GM12878 (cell line): Measurements from ENCODE around the gene P4HA1. TPM values are rescaled to one million over a fixed set of nuclear protein-coding genes. Genes with fewer than 3 reads are reported as not detected.

Experiments used
- ATAC-seq: fragments of 200-7000 bp; cut with Tn5 transposase; 3 replicates; pipeline ENCODE4 v1.9.1; 2020; ENCODE audit warnings: mild to moderate bottlenecking, moderate library complexity
- BruUV-seq: library from RNA; stranded (reverse); fragments of 400-500 nt; replicated peaks from 2 replicates; lab custom pipeline; 2021; lab: Mats Ljungman, UMichigan
- CTCF ChIA-PET: fragments of 300-600 bp; sonication (Branson Sonifier 250); formaldehyde crosslinking; extraction: SDS; loops from one replicate; lab custom pipeline; 2021; ENCODE audit warnings: inconsistent platforms; lab: Yijun Ruan, JAX
- POLR2A ChIA-PET: fragments of 350-600 bp; formaldehyde crosslinking; extraction: SDS; loops from one replicate; lab custom pipeline; 2021; ENCODE audit warnings: inconsistent platforms; lab: Charles Lee
- RAD21 ChIA-PET: fragments of 300-600 bp; sonication (Branson Sonifier 250); formaldehyde crosslinking; loops from one replicate; lab custom pipeline; 2023; ENCODE audit warnings: antibody characterized with exemption; ENCODE audit not compliant: unreplicated experiment; lab: Charles Lee
- SMC1A ChIA-PET: fragments of 300-600 bp; sonication (Branson Sonifier 250); formaldehyde crosslinking; loops from one replicate; lab custom pipeline; 2023; ENCODE audit not compliant: unreplicated experiment, uncharacterized antibody; lab: Charles Lee
- DNase-seq: peaks from one replicate; pipeline ENCODE4 v3.0.0-alpha.2; 2011; ENCODE audit warnings: low read depth, low spot score
- FAIRE-seq: peaks from 3 replicates; lab custom pipeline; 2011; peaks lifted over from hg19 to GRCh38; lab: Jason Lieb, UNC
- H2AFZ ChIP-seq: 2 replicates; pipeline ENCODE4 v1.6.0; 2011; ENCODE audit warnings: low read depth, low read length, control low read depth; ENCODE audit not compliant: control insufficient read depth
- H3K27ac ChIP-seq: 2 replicates; pipeline ENCODE4 v1.5.1; 2011; ENCODE audit warnings: control low read depth; ENCODE audit not compliant: control insufficient read depth, insufficient read depth
- H3K27me3 ChIP-seq, 2 experiments: replicated peaks in 1 of 2; 2 replicates each; pipeline versions ENCODE4 v1.6.0 to v1.6.1; 2011; ENCODE audit warnings: low read length in 1 of 2; ENCODE audit not compliant: control insufficient read depth in 2 of 2, insufficient read depth in 2 of 2
- H3K36me3 ChIP-seq, 2 experiments: 2 replicates each; pipeline ENCODE4 v1.5.1; 2011; ENCODE audit warnings: low read length in 1 of 2; ENCODE audit not compliant: control insufficient read depth in 2 of 2, insufficient read depth in 2 of 2
- H3K4me1 ChIP-seq: 2 replicates; pipeline ENCODE4 v1.6.1; 2011; ENCODE audit warnings: mild to moderate bottlenecking, low read length, moderate library complexity, mixed read lengths; ENCODE audit not compliant: control insufficient read depth, insufficient read depth
- H3K4me2 ChIP-seq: 2 replicates; pipeline ENCODE4 v1.6.0; 2011; ENCODE audit warnings: control low read depth; ENCODE audit not compliant: control insufficient read depth, insufficient read depth
- H3K4me3 ChIP-seq: fragments of 200-600 bp; sonication (generic); 2 replicates; pipeline ENCODE4 v1.5.1; 2016
- H3K79me2 ChIP-seq: 2 replicates; pipeline ENCODE4 v1.6.0; 2011; ENCODE audit warnings: low read length; ENCODE audit not compliant: control insufficient read depth, insufficient read depth
- H3K9ac ChIP-seq: 2 replicates; pipeline ENCODE4 v1.8.0; 2011; ENCODE audit warnings: low read length, control low read depth, mixed read lengths; ENCODE audit not compliant: control insufficient read depth, insufficient read depth
- H3K9me3 ChIP-seq: replicated peaks from 3 replicates; pipeline ENCODE4 v1.5.1; 2011; ENCODE audit warnings: mild to moderate bottlenecking, low read length; ENCODE audit not compliant: control insufficient read depth, insufficient read depth
- H4K20me1 ChIP-seq: 2 replicates; pipeline ENCODE4 v1.6.0; 2011; ENCODE audit not compliant: control insufficient read depth, insufficient read depth
- ASH2L ChIP-seq: fragments of 300-600, 200-600 bp; sonication (generic); IDR thresholded peaks from 2 replicates; pipeline ENCODE4 v1.6.1; 2017; ENCODE audit warnings: low read depth, mild to moderate bottlenecking, borderline replicate concordance
- IRF3 ChIP-seq: fragments of 450-650 bp; IDR thresholded peaks from 2 replicates; pipeline ENCODE4 v1.6.1; 2014; ENCODE audit warnings: mild to moderate bottlenecking
- IRF4 ChIP-seq: IDR thresholded peaks from 2 replicates; pipeline ENCODE4 v1.6.1; 2011; ENCODE audit warnings: low read depth, low read length
- LARP7 ChIP-seq: fragments of 450-650 bp; IDR thresholded peaks from 2 replicates; pipeline ENCODE4 v1.6.1; 2017; ENCODE audit warnings: mild to moderate bottlenecking
- WGBS: methylation state at CpG from one replicate; pipeline ENCODE4 v1.1.6; 2016; ENCODE audit warnings: low lambda C conversion rate; ENCODE audit not compliant: insufficient replicate concordance, insufficient coverage; ENCODE audit errors: missing lambda C conversion rate; 5-methylcytosine and 5-hydroxymethylcytosine counted together
- in situ Hi-C: fragments of 300-500 bp; cut with MboI; formaldehyde crosslinking; loops from 9 replicates; pipeline ENCODE4 v1.14.3; 2018; ENCODE audit warnings: mixed read lengths
- intact Hi-C: fragments of 100-400 bp; cut with micrococcal nuclease; formaldehyde crosslinking; loops from one replicate; pipeline ENCODE4 v1.14.2; 2022; ENCODE audit not compliant: unreplicated experiment
- polyA plus RNA-seq, 11 experiments: library from polyadenylated mRNA; depleted of rRNA in 4 of 11; unstranded in 6 of 11; stranded (reverse) in 5 of 11; fragments of >200 nt; fragmentation: Nextera tagmentation in 4 of 11; fragmentation: Illumina TruSeq in 1 of 11; extraction: Ambion mirVana in 4 of 11; extraction: Trizol in 1 of 11; gene quantifications; 1 replicate in 1 of 11; 2 replicates in 10 of 11; pipeline versions ENCODE4 v1.2.1 to v1.2.3, GENCODE V29; 2011 to 2016; ENCODE audit warnings: inconsistent platforms in 2 of 11, missing spikeins in 2 of 11, low read depth in 1 of 11
- total RNA-seq, 4 experiments: library from RNA; depleted of rRNA in 3 of 4; stranded (reverse); fragments of >200 nt in 3 of 4; fragmentation: Illumina TruSeq in 1 of 4; extraction: Trizol in 1 of 4; gene quantifications; 2 replicates each; pipeline versions ENCODE4 v1.2.1 to v1.2.3, GENCODE V29; 2013 to 2021

Gene P4HA1
- total and polyA plus RNA-seq, 10 of the 15 experiments (the other 5 are each of a cell fraction or from before 2014, with no cell fraction given): 15.0 to 160 (median 24.1) TPM

GRCh38 chr10:73053275-73053674 is 43.4 kb downstream of the P4HA1 start:
- CTCF ChIA-PET: interaction anchor here (0.6 to 1.2 kb wide), 6 partner anchors 11 to 215 kb away, joined by 3 to 8 read pairs (median 4); partner anchors contain the start of gene NUDT13
- no peaks in the 10 kb centered on the region for H4K20me1 ChIP-seq
- intact Hi-C loops: no loop called here
- no peak overlapping the region for H3K9ac ChIP-seq
- TF ChIP-seq ASH2L (no peak), IRF4 (no peak), IRF3 (no peak), LARP7 (no peak)
- TF ChIP-seq, all 136 proteins: peak for 0
- no peaks in the 10 kb centered on the region; the same call in 1 of the 2 replicates for H3K79me2 ChIP-seq
- no peaks in the 10 kb centered on the region for H3K9me3 ChIP-seq
- no peak for ATAC-seq
- H3K27ac ChIP-seq: no peak overlapping the region
- no peaks in the 10 kb centered on the region for H3K27me3 ChIP-seq
- SMC1A ChIA-PET: interaction anchor here (0.5 to 2.0 kb wide), 8 partner anchors 9 to 220 kb away, joined by 3 to 9 read pairs (median 3); no protein-coding TSS in a partner anchor
- H3K36me3 ChIP-seq: peaks cover 0 to 36% of the 10 kb centered on the region in 2 experiments
- H3K4me1 ChIP-seq: peaks cover 18% of the 10 kb centered on the region
- BruUV-seq: no TSS peak
- WGBS: 86% methylated on average over 4 of the region's 4 CpGs
- RAD21 ChIA-PET: interaction anchor here (1.1 to 1.3 kb wide), 2 partner anchors 27 to 43 kb away, joined by 3 to 4 read pairs; partner anchors contain the start of gene P4HA1
- no peak for DNase-seq
- FAIRE-seq: no peak
- H3K4me2 ChIP-seq: no peak overlapping the region
- POLR2A ChIA-PET: interaction anchor here (0.8 kb wide), 1 partner anchor 29 kb away, joined by 3 read pairs; no protein-coding TSS in a partner anchor
- H3K4me3 ChIP-seq: no peak overlapping the region
- no peak overlapping the region for H2AFZ ChIP-seq
- in situ Hi-C loops: no loop called here
